HL-60/S4 (cell line): ENCODE data around the gene ACAP1.
"Not testable (repeated sequence)": the region's sequence is repeated elsewhere in the genome, so short reads cannot be mapped to it uniquely, and the experiment has no call there.

Experiments
- in situ Hi-C: fragments of 300-500 bp; cut with MboI; formaldehyde crosslinking; loops from 2 replicates; pipeline ENCODE4 v1.14.3; 2022; ENCODE audit warnings: low sequenced_read_pairs

Gene ACAP1

DNA sequence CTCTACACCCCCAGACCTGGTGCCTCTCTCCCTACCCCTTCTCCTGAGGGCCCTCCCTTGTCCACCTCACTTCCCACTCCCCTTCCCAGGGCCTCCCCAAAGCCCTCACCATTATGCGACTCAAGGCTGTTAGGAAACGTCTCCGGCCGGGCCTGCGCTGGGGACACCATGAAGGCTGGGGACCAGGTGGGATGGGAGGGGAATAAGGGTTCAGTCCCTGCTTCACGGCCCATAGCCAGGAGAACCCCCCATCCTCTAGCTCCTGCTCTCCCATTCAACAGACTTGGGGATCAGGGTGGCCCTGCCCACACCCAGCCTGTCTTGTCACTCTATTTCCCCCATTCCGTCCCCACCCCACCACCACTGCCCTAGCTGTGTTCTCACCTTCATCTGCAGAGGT lies 9.3 kb upstream of the ACAP1 start:
- in situ Hi-C loops, result no loop called here

DNA sequence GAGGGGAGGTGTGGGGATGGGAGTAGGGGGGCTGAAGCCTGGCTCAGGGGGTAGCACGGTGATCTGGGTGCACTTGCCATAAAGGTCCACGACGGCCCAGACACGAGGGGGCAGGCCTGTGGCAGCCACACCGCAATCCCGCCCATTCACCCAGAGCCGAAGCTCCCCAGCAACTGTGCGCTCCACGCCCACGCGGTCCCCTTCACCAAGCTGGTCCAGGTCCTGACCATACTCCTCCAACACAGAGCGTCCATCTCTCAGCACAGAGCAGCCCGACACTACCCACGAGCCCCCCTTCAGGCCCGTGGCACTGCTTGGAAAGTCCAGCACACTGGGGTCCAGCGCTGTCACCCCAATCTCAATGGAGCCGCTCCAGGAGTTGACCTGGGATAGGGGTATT lies 8.8 kb upstream of the ACAP1 start:
- in situ Hi-C loops, result no loop called here

DNA sequence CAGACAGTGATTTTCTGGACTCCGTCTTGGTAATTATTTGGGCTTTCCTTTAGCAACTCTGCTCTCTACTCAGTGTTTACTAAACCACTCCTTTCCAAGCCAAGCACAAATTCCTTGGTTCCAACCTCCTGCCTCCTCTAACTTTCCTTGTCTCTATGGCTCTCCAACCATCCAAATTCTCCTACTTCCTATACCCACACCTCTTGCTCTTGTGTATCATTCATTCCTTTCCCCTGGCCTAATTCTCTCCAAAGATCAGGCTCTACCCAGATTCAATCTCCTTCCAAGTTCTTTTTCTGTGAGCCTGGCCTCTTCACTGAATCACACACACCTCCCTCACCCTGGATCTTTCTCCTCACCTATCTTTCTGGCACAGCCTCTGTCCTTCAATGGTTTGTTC lies 8.3 kb upstream of the ACAP1 start:
- in situ Hi-C loops, result no loop called here

DNA sequence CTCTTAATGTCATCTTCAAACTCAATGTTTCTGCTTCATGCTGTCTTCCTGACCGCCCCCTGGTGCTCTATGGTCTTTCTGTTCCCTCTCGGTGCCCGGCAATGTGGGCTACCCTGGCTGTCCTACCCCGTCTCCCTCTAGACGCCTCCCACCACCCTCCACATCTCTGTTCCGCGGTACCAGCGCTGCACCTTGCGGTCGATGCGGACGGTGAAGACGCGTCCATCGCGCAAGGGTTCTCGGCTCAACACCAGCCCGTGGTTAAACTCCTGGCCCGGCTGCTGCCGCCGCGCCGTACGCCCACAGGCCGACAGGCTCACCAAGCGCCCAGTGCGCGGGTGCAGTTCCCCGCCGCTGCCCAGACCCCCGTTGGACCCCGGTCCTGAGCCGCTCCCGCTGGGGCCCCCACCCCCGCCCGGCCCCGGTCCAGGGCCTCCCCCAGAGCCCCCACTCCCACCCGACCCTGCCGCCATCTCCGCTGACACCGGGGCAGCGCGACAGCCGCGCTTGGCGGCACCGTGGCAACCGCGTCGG lies 7.4 kb upstream of the ACAP1 start, which contains the start of gene NEURL4:
Gene NEURL4, minus strand, starts transcription at position 496 of the 534 bp plus-strand sequence. Its CDS starts 23 bp downstream, at position 473.
- in situ Hi-C loops, result no loop called here

- in situ Hi-C loops, result no loop called here
Observed at GRCh38 chr17:7329374-7329996, 6.8 kb upstream of the ACAP1 start.

GRCh38 chr17:7329997-7330637 lies 6.2 kb upstream of the ACAP1 start:
- in situ Hi-C loops, result no loop called here

DNA sequence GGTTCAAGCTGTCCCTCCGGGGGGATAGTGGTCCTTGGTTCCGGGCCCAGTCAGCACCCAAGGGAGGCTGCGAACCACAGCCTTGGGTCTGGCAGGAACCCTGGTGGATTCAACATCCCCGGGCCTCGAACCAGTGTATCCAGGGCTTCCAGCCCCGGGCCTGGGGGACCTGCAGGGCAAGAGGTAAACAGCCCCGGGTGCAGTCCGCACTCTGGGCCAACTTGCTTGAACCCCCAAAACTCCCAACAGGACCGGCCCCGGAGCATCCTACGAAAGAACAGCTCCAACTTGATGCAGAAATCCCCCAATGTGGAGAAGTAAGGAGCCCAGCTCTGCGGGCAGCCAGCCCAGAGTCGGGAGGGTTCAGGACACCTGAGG lies 5.7 kb upstream of the ACAP1 start:
- in situ Hi-C loops, result no loop called here

- in situ Hi-C loops, result no loop called here
Observed at GRCh38 chr17:7332111-7332510, 4.2 kb upstream of the ACAP1 start.

DNA sequence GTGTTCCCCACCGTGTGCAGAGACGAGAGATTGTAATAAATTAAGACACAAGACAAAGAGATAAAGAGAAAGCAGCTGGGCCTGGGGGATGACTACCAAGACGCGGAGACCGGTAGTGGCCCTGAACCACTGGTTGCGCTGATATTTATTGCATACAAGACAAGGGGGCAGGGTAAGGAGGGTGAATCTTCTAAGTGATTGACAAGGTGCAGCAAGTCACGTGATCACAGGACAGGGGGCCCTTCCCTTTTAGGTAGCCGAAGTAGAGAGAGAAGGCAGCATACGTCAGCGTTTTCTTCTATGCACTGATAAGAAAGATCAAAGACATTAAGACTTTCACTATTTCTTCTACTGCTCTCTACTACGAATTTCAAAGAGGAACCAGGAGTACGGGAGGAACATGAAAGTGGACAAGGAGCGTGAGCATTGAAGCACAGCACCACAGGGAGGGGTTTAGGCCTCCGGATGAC lies 3.7 kb upstream of the ACAP1 start:
- in situ Hi-C loops, result not testable (repeated sequence)

GRCh38 chr17:7334938-7335538 lies 1.3 kb upstream of the ACAP1 start:
- in situ Hi-C loops, result no loop called here

DNA sequence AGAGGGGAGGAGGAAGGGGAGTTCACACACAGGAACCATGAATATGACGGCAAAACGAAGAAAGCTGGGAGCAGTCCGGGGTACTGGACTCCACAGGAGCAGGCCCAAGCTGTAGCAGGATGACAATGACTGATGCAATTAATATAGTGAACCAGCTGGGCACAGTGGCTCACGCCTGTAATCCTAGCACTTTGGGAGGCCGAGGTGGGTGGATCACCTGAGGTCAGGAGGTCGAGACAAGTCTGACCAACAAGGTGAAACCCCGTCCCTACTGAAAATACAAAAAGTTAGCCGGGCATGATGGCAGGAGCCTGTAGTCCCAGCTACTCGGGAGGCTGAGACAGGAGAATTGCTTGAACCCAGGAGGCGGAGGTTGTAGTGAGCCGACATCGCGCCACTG lies 564 bp upstream of the ACAP1 start:
- in situ Hi-C loops, result not testable (repeated sequence)

DNA sequence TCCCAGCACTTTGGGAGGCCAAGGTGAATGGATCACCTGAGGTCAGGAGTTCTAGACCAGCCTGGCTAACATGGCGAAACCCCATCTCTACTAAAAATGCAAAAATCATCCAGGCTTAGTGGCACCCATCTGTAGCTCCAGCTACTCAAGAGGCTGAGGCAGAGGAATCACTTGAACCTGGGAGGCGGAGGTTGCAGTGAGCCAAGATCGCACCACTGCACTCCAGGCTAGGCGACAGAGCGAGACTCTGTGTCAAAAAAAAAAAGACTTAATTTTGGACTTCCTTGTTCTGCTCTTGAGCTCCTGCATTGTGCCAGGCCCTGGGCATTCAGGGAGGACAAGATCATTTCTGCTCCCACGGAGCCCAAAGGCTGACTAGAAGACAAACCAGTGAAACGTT lies 1.3 kb downstream of the ACAP1 start:
- in situ Hi-C loops, result not testable (repeated sequence)

GRCh38 chr17:7340179-7340578 lies 3.9 kb downstream of the ACAP1 start:
- in situ Hi-C loops, result no loop called here

GRCh38 chr17:7341842-7342241 lies 5.5 kb downstream of the ACAP1 start:
- in situ Hi-C loops, result no loop called here

DNA sequence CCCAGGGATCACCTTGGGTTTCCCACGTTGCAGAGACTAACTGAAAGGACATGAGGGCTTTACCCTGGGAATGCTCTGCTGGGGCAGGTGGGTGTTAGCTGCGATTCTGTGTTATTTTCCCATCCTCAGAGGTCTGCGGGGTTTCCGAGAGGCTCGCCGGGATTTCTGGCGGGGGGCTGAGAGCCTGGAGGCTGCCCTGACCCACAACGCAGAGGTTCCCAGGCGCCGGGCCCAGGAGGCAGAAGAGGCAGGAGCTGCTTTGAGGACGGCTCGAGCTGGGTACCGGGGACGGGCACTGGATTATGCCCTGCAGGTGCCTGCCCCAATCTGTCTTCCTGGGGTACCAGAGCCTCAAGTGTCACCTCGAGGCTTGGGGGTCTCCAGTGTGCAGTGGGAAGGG lies 6.9 kb downstream of the ACAP1 start:
- in situ Hi-C loops, result no loop called here

DNA sequence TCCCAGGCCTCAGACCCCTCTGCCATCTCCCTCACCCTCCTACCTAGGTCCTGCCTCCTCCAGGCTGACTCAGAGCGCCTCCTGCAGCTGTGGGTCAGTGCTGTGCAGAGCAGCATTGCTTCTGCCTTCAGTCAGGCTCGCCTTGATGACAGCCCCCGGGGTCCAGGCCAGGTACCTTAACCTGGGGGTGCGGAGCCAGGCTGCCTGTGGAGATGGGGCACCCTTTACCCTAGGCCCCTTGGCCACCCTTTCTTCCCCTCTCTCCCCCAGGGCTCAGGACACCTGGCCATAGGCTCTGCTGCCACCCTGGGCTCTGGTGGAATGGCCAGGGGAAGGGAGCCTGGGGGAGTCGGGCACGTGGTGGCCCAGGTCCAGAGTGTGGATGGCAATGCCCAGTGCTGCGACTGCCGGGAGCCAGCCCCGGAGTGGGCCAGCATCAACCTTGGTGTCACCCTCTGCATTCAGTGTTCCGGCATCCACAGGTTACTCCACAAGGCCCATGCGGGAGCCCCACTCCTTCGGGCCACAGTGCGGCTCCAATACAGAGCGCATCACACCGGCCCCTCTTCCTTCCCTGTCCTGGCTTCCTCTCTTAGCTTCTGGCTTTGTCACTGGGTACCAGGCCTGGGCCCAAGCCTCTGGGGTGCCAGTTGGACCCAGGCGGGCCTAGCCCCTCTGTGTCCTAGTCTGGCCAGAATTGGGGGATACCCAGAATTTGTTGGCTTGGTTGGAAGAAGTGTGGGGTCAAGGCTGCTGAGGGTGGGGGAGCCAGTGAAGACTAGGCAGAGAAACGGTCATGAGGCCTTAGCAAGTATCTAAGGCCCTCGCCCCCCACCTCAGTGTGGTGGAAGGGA lies 10.7 kb downstream of the ACAP1 start:
- in situ Hi-C loops, result no loop called here

DNA sequence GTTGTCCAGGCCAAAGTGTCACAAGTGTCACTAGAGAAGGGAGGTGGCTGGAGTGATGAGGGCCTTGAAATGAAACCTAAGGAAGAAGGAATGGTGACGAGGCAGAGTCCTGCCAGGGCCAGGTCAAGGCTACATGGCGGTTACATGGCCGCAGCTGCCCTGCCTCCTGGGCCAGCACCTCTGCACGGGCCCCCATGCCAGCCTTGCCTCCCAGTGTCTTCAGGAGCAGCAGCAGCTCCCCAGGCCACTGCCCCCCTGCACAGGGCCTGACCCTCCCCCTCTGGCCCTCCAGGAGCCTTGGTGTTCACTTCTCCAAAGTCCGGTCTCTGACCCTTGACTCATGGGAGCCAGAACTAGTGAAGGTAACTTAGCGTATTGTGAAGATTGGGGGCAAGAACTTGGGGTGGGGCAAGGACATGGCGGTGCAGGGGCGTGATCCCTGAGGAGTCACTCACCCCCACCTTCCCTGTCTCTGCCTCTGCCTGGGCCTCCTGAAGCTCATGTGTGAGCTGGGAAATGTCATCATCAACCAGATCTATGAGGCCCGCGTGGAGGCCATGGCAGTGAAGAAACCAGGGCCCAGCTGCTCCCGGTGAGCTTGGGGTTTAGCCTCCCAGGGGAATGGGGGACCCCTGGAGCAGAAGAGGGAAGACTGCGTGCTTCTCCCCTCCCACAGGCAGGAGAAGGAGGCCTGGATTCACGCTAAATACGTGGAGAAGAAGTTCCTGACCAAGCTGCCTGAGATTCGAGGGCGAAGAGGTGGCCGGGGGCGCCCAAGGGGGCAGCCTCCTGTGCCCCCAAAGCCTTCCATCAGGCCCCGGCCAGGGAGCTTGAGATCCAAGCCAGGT lies 11.5 kb downstream of the ACAP1 start:
- in situ Hi-C loops, result no loop called here

DNA sequence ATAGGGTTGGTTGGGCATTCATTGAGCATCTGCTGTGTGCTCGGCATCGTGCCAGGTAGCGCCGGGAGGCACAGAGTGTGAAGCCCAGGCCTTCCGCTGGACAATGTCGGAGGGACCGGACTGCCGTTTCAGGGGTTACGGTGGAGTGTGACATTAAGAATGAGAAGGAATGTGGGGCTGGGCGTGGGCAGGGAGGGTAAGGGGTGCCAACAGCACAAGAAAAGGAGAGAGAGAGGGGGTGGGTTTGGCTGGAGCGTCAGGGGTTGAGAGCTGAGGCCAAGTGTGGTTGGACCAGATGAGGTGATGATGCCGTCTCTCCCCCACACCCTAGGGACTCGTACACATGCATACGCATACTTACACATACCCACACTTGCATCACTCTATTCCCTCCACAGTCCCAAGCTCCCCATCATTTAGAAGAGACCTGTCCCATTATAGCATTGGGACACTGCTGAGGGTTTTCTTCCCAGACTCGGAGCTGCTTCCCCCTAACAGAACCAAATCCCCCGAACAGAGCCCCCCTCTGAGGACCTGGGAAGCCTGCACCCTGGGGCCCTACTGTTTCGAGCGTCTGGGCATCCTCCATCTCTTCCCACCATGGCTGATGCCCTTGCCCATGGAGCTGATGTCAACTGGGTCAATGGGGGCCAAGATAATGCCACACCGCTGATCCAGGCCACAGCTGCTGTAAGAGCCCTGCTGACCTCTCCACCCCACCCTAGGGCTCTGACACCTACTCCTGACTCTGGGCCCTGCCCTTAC lies 12.3 kb downstream of the ACAP1 start:
- in situ Hi-C loops, result no loop called here

DNA sequence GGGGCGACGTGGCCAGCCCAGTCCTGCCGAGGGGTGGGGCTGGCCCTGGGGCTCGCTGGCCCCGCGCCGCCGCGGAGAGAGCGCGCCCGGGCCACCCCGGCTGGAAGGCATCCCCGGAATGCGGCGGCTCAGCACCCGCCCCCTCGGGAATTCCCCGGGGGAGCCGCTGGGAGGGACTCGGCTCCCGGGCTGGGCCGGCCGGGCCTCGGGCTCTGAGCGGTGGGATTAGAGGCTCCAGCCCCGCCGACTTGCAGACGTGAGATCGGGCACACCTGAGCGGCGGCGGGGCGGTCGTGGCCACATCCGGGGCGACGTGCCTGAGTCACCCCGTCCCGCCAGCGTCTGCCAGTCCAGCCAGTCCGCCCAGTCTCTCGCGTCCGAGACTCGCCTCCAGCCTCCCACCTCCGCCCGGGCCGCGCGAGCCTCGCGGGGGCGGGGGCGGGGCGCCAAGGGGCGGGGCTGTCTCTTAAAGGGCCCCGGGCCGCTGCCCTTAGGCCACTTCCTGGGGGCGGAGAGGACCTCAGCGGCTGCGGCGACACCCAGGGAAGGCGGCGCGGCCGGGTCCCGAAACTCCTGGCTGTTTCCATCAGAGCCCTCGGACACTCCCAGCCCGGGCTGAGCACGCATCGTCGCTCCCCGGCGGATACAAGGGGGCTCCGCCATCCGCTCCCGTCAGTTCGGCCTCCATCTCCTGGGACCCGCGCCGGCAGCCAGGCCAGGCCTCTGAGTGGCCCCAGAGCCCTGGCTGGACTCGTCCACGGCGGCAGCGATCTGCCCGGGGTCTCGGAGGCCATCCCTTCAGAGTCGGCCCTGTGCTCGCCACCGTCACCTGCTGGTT lies 15.6 kb downstream of the ACAP1 start, which contains the start of gene KCTD11:
Gene KCTD11, plus strand, starts transcription at position 498 of the 838 bp plus-strand sequence.
- in situ Hi-C loops, result no loop called here
